Measurements from ENCODE around the gene RASSF7.

RASSF7 gene

GRCh38 chr11:612201-612960 lies 51.6 kb downstream of the RASSF7 start:
- DNase-seq, result no peak

GRCh38 chr11:612961-613300 lies 52.2 kb downstream of the RASSF7 start:
- DNase-seq, result no peak

DNA sequence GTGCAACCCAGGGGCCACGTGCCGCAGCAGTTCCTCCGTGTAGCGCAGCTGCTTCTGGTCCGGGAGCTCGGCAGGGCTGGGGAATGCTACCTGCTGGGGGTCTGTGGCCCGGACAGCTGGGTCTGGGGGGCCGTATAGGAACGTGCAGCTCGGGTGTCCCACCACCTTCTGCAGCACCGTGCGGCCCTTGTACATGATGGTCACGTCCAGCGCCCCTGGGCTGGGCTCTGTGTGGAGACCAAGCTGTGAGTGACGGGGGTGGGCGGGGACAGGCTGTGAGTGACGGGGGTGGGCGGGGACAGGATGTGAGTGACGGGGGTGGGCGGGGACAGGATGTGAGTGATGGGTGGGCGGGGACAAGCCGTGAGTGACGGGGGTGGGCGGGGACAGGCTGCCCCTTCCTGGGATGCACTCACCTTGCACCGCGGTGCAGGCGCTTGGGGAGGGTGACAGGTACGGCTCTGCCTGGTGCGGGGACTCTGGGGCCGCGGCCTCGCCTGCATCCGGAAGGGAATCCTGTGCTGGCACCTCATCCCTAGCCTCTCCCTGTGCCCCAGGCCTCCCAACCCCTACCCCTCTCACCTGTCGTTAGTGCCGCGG lies 52.7 kb downstream of the RASSF7 start:
- DNase-seq, result peak; percentile 82
